NCI-H1105 treated with DMSO at 0.1 percent for 48 hours (cell line): ENCODE measurements around the gene C12orf54.
"Not testable (repeated sequence)": the region's sequence is repeated elsewhere in the genome, so short reads cannot be mapped to it uniquely, and the experiment has no call there.

Source experiments
- DNase-seq: peaks from one replicate; lab custom pipeline; 2025; lab: John Stamatoyannopoulos, UW

C12orf54 gene

GRCh38 chr12:48482198-48482597 lies at the start of gene C12orf54:
C12orf54 (plus strand) TSS chr12:48482498; CDS start chr12:48483297, 799 bp downstream.
- no peak for DNase-seq

- DNase-seq: not testable (repeated sequence)
Observed at GRCh38 chr12:48434016-48434415, 48.3 kb upstream of the C12orf54 start.

- no peak for DNase-seq
Observed at GRCh38 chr12:48441069-48441468, 41.2 kb upstream of the C12orf54 start.

- DNase-seq: no peak
Observed at GRCh38 chr12:48442179-48442847, 40.0 kb upstream of the C12orf54 start.

GRCh38 chr12:48445538-48445937 lies 36.8 kb upstream of the C12orf54 start:
- no peak for DNase-seq

GRCh38 chr12:48446161-48446776 lies 36.0 kb upstream of the C12orf54 start:
- no peak for DNase-seq

- no peak for DNase-seq
Observed at GRCh38 chr12:48447755-48448154, 34.5 kb upstream of the C12orf54 start.

- no peak for DNase-seq
Observed at GRCh38 chr12:48451372-48451771, 30.9 kb upstream of the C12orf54 start.

GRCh38 chr12:48452961-48453360 lies 29.3 kb upstream of the C12orf54 start:
- DNase-seq: not testable (repeated sequence)

GRCh38 chr12:48454667-48455066 lies 27.6 kb upstream of the C12orf54 start:
- no peak for DNase-seq

GRCh38 chr12:48455116-48455515 lies 27.2 kb upstream of the C12orf54 start:
- DNase-seq: no peak

- no peak for DNase-seq
Observed at GRCh38 chr12:48459259-48459658, 23.0 kb upstream of the C12orf54 start.

GRCh38 chr12:48469027-48469426 lies 13.3 kb upstream of the C12orf54 start:
- not testable (repeated sequence) for DNase-seq

- no peak for DNase-seq
Observed at GRCh38 chr12:48472259-48472658, 10.0 kb upstream of the C12orf54 start, which contains the start of gene ANP32D. ANP32D (plus strand) TSS chr12:48472559; CDS start chr12:48472665, 106 bp downstream.

GRCh38 chr12:48473061-48473460 lies 9.2 kb upstream of the C12orf54 start:
- no peak for DNase-seq

GRCh38 chr12:48474497-48474896 lies 7.8 kb upstream of the C12orf54 start:
- not testable (repeated sequence) for DNase-seq

- no peak for DNase-seq
Observed at GRCh38 chr12:48482930-48483329, 632 bp downstream of the C12orf54 start.

- no peak for DNase-seq
Observed at GRCh38 chr12:48486261-48486660, 4.0 kb downstream of the C12orf54 start.

- DNase-seq: no peak
Observed at GRCh38 chr12:48486679-48487078, 4.4 kb downstream of the C12orf54 start.

- DNase-seq: no peak
Observed at GRCh38 chr12:48489012-48489411, 6.7 kb downstream of the C12orf54 start.

- not testable (repeated sequence) for DNase-seq
Observed at GRCh38 chr12:48489456-48489855, 7.2 kb downstream of the C12orf54 start.

- DNase-seq: not testable (repeated sequence)
Observed at GRCh38 chr12:48500281-48500680, 18.0 kb downstream of the C12orf54 start.

- DNase-seq: not testable (repeated sequence)
Observed at GRCh38 chr12:48506836-48507235, 24.5 kb downstream of the C12orf54 start.

GRCh38 chr12:48508987-48509386 lies 26.7 kb downstream of the C12orf54 start:
- no peak for DNase-seq
